Endothelial cell of umbilical vein (primary cell): Measurements from ENCODE around the gene NANOGP8. TPM values are rescaled to one million over a fixed set of nuclear protein-coding genes. Genes with fewer than 3 reads are reported as not detected.

Experiments used
- BruUV-seq: library from RNA; stranded (reverse); fragments of 400-500 nt; replicated peaks from 2 replicates; lab custom pipeline; 2021; lab: Mats Ljungman, UMichigan
- CTCF ChIA-PET: fragments of 300-600, 350-600 bp; sonication (Branson Sonifier 250); formaldehyde crosslinking; loops from one replicate; lab custom pipeline; 2021; ENCODE audit warnings: antibody characterized with exemption, inconsistent platforms; lab: Charles Lee
- POLR2A ChIA-PET: fragments of 300-600, 350-600 bp; sonication (Branson Sonifier 250); formaldehyde crosslinking; loops from one replicate; lab custom pipeline; 2021; ENCODE audit warnings: antibody characterized with exemption, inconsistent platforms; lab: Charles Lee
- DNase-seq: peaks from one replicate; pipeline ENCODE4 v3.0.0-alpha.2; 2011; ENCODE audit warnings: low read depth, low spot score
- FAIRE-seq: peaks from 2 replicates; lab custom pipeline; 2011; peaks lifted over from hg19 to GRCh38; lab: Jason Lieb, UNC
- H2AFZ ChIP-seq: 2 replicates; pipeline ENCODE4 v1.6.0; 2012; ENCODE audit warnings: low read depth, low read length, control low read depth, inconsistent platforms
- H3K27ac ChIP-seq: 2 replicates; pipeline ENCODE4 v1.5.1; 2011; ENCODE audit warnings: low read depth, mild to moderate bottlenecking, control low read depth, low read length, moderate library complexity; ENCODE audit not compliant: insufficient read depth
- H3K27me3 ChIP-seq, 2 experiments: 2 replicates each; pipeline versions ENCODE4 v1.6.0 to v1.6.1; 2011; ENCODE audit warnings: low read length in 2 of 2, mixed read lengths in 1 of 2; ENCODE audit not compliant: control insufficient read depth in 2 of 2, insufficient read depth in 2 of 2
- H3K36me3 ChIP-seq, 2 experiments: 2 replicates in 1 of 2; 3 replicates in 1 of 2; pipeline ENCODE4 v1.5.1; 2011; ENCODE audit warnings: low read length in 2 of 2, mild to moderate bottlenecking in 1 of 2, moderate library complexity in 1 of 2; ENCODE audit not compliant: control insufficient read depth in 2 of 2, insufficient read depth in 2 of 2; ENCODE audit errors: extremely low read depth in 1 of 2
- H3K4me1 ChIP-seq: 3 replicates; pipeline ENCODE4 v1.5.1; 2011; ENCODE audit warnings: mild to moderate bottlenecking, low read length; ENCODE audit not compliant: control insufficient read depth, insufficient read depth; ENCODE audit errors: extremely low read depth
- H3K4me2 ChIP-seq: 2 replicates; pipeline ENCODE4 v1.6.1; 2011; ENCODE audit warnings: low read length, control low read depth, mixed read lengths; ENCODE audit not compliant: insufficient read depth
- H3K4me3 ChIP-seq, 3 experiments: fragments of 200-600 bp in 1 of 3; sonication (generic), shearing (Covaris generic) in 1 of 3; replicated peaks in 1 of 3; 2 replicates each; pipeline ENCODE4 v1.5.1; 2011 to 2016; ENCODE audit warnings: control low read depth in 3 of 3, low read length in 3 of 3, mild to moderate bottlenecking in 2 of 3, inconsistent platforms in 1 of 3, low read depth in 1 of 3, moderate library complexity in 1 of 3; ENCODE audit not compliant: insufficient read depth in 1 of 3
- H3K79me2 ChIP-seq: 2 replicates; pipeline ENCODE4 v1.6.0; 2012; ENCODE audit warnings: low read length, inconsistent platforms; ENCODE audit not compliant: control insufficient read depth, insufficient read depth
- H3K9ac ChIP-seq: replicated peaks from 2 replicates; pipeline ENCODE3; 2011; ENCODE audit warnings: low read length, control low read depth; ENCODE audit not compliant: insufficient read depth; ENCODE audit errors: extremely low read depth
- H3K9me1 ChIP-seq: replicated peaks from 3 replicates; pipeline ENCODE4 v1.6.0; 2011; ENCODE audit warnings: mild to moderate bottlenecking, low read length; ENCODE audit not compliant: control insufficient read depth, insufficient read depth; ENCODE audit errors: extremely low read depth
- H3K9me3 ChIP-seq: replicated peaks from 2 replicates; pipeline ENCODE4 v1.5.1; 2012; ENCODE audit warnings: low read length, inconsistent platforms; ENCODE audit not compliant: control insufficient read depth, insufficient read depth
- H4K20me1 ChIP-seq: replicated peaks from 2 replicates; pipeline ENCODE3; 2011; ENCODE audit warnings: mild to moderate bottlenecking, low read length; ENCODE audit not compliant: control insufficient read depth, insufficient read depth; ENCODE audit errors: extremely low read depth
- EZH2 ChIP-seq: IDR thresholded peaks from 2 replicates; pipeline ENCODE4 v1.6.1; 2012; ENCODE audit warnings: borderline replicate concordance, low read depth, mild to moderate bottlenecking, moderate library complexity, low read length, inconsistent platforms; ENCODE audit not compliant: severe bottlenecking
- FOS ChIP-seq: IDR thresholded peaks from 2 replicates; pipeline ENCODE4 v1.6.1; 2011; ENCODE audit warnings: mild to moderate bottlenecking, low read length, moderate library complexity, borderline replicate concordance; ENCODE audit not compliant: insufficient read depth
- GATA2 ChIP-seq: IDR thresholded peaks from 2 replicates; pipeline ENCODE4 v1.7.0; 2011; ENCODE audit warnings: low read depth, mild to moderate bottlenecking, moderate library complexity, mixed read lengths, low read length; ENCODE audit not compliant: insufficient read length, insufficient read depth
- JUN ChIP-seq: IDR thresholded peaks from 2 replicates; pipeline ENCODE4 v1.6.1; 2011; ENCODE audit warnings: borderline replicate concordance, low read depth; ENCODE audit not compliant: insufficient read length, insufficient read depth
- MYC ChIP-seq: IDR thresholded peaks from one replicate; pipeline ENCODE4 v1.6.1; 2011; ENCODE audit warnings: mild to moderate bottlenecking, low read depth, low read length
- POLR2A ChIP-seq: IDR thresholded peaks from 2 replicates; pipeline ENCODE4 v1.6.1; 2012; ENCODE audit warnings: low read depth, mild to moderate bottlenecking, control low read depth, low read length
- POLR2AphosphoS5 ChIP-seq: IDR thresholded peaks from 2 replicates; pipeline ENCODE4 v1.6.1; 2012; ENCODE audit warnings: low read depth, mild to moderate bottlenecking, control low read depth, low read length, moderate library complexity; ENCODE audit not compliant: insufficient read depth
- dilution Hi-C: fragments of 300-500 bp; cut with MboI; formaldehyde crosslinking; loops from one replicate; pipeline ENCODE4 v1.15.0; 2019; ENCODE audit warnings: low sequenced_read_pairs; ENCODE audit not compliant: extremely low pct_ligation_motif_present
- intact Hi-C: fragments of 100-400 bp; cut with micrococcal nuclease; formaldehyde crosslinking; loops from one replicate; pipeline ENCODE4 v1.10.0; 2022
- polyA plus RNA-seq, 4 experiments: library from polyadenylated mRNA; depleted of rRNA in 3 of 4; stranded (reverse) in 3 of 4; unstranded in 1 of 4; fragments of >200 nt; gene quantifications; 2 replicates each; pipeline versions ENCODE4 v1.2.1 to v1.2.3, GENCODE V29; 2011 to 2012; ENCODE audit warnings: missing spikeins in 1 of 4
- total RNA-seq: library from RNA; stranded (reverse); gene quantifications from 2 replicates; pipeline ENCODE4 v1.2.3, GENCODE V29; 2021
- TF ChIP-seq, protein P1 (sequence below): IDR thresholded peaks from 2 replicates; pipeline ENCODE4 v1.6.1; 2011; ENCODE audit not compliant: insufficient read depth, insufficient read length
- TF ChIP-seq, protein P2 (sequence below), 2 donors: IDR thresholded peaks; 1 replicate in 1 of 2; 2 replicates in 1 of 2; pipeline ENCODE4 v1.5.1; 2011; ENCODE audit warnings: low read length in 2 of 2, mild to moderate bottlenecking in 2 of 2, moderate library complexity in 2 of 2, control low read depth in 1 of 2, inconsistent platforms in 1 of 2, low read depth in 1 of 2; ENCODE audit not compliant: insufficient read depth in 1 of 2; ENCODE audit errors: extremely low read depth in 1 of 2

Gene NANOGP8
- total and polyA plus RNA-seq, 2 donors (not counting 3 experiments of a cell fraction or from before 2014, with no cell fraction given), result not detected

DNA sequence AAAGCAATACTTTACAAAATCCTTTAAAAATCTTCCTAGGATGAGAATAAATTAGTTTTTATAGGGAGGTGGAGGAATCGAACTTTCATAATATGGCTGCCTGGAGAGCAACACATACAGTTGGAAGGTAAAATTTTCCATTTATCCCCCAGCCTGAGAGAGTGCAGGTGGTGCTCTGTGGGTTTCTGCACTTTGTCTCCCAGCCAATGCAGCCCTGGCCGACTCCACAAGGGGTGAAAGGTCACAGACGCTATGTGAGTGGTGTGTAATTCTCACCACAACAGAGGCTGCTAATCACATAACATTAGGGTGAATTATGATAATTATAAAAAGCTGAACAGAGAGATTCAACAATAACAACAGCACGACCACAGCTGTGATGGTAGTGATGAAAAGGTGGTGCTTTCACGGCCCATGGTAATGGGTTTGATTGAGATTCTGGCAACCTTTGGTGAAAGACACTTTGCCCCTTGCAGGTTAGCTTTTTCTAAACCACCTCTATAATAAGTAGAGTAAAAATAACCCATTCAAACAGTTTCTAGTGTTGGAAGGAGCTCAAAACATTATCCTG, 30.1 kb upstream of the NANOGP8 start:
- Histone ChIP-seq H3K27ac (no peak overlapping the region), H3K36me3 (no peaks in the 10 kb centered on the region), H2AFZ (no peak overlapping the region), H3K9me3 (no peaks in the 10 kb centered on the region), H4K20me1 (no peaks in the 10 kb centered on the region), H3K79me2 (no peaks in the 10 kb centered on the region), H3K9ac (no peak overlapping the region), H3K4me2 (no peak overlapping the region), H3K4me3 (no peak overlapping the region), H3K4me1 (no peaks in the 10 kb centered on the region), H3K9me1 (no peaks in the 10 kb centered on the region), H3K27me3 (peaks cover 0 to 2% of the 10 kb centered on the region in 2 experiments)
- ChIA-PET CTCF (no interaction called here), POLR2A (no interaction called here)
- no TSS peak for BruUV-seq
- DNase-seq (no peak), FAIRE-seq (no peak)
- TF ChIP-seq JUN (no peak), EZH2 (no peak)
- intact Hi-C loops, result no loop called here
- dilution Hi-C loops, result no loop called here

DNA sequence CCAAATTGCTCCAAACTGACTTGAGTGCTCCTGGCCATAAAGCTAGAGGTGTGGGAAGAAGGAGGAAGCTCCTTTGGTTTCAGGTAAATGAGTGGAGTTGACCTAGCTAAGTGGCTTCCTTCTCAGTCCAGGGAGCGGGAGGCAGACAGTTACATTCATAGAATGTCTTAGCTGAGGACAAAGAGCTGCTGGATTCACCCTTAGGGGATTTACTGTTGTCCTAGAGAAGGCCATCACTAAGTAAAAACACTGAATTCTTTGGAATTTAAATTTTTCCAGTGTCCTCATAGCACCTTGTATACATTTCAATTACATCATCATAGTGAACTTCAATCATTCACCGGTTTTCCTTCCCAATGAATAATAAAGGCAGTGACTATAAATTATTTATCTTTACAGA, 27.3 kb upstream of the NANOGP8 start:
- H2AFZ ChIP-seq, result no peak overlapping the region
- FAIRE-seq, result no peak
- intact Hi-C loops (no loop called here), dilution Hi-C loops (no loop called here)
- no peak overlapping the region for H3K4me2 ChIP-seq
- TF ChIP-seq JUN (no peak), POLR2AphosphoS5 (no peak), MYC (no peak), POLR2A (no peak), FOS (no peak), EZH2 (no peak), GATA2 (no peak)
- TF ChIP-seq, protein P1, sequence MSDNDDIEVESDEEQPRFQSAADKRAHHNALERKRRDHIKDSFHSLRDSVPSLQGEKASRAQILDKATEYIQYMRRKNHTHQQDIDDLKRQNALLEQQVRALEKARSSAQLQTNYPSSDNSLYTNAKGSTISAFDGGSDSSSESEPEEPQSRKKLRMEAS, result no peak
- TF ChIP-seq, protein P2, sequence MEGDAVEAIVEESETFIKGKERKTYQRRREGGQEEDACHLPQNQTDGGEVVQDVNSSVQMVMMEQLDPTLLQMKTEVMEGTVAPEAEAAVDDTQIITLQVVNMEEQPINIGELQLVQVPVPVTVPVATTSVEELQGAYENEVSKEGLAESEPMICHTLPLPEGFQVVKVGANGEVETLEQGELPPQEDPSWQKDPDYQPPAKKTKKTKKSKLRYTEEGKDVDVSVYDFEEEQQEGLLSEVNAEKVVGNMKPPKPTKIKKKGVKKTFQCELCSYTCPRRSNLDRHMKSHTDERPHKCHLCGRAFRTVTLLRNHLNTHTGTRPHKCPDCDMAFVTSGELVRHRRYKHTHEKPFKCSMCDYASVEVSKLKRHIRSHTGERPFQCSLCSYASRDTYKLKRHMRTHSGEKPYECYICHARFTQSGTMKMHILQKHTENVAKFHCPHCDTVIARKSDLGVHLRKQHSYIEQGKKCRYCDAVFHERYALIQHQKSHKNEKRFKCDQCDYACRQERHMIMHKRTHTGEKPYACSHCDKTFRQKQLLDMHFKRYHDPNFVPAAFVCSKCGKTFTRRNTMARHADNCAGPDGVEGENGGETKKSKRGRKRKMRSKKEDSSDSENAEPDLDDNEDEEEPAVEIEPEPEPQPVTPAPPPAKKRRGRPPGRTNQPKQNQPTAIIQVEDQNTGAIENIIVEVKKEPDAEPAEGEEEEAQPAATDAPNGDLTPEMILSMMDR (IDR thresholded peaks at IDR 0.05; ENCODE audit: extremely low read depth in 1 of 2, insufficient read depth in 1 of 2, low read depth in 1 of 2, low read length in 2 of 2), result no peak
- H3K9me1 ChIP-seq, result no peaks in the 10 kb centered on the region
- no peaks in the 10 kb centered on the region for H3K4me1 ChIP-seq
- H4K20me1 ChIP-seq, result no peaks in the 10 kb centered on the region
- ChIA-PET POLR2A (no interaction called here), CTCF (interaction anchor here (1.2 kb wide), 1 partner anchor 25 kb away, joined by 3 read pairs; no protein-coding TSS in a partner anchor)
- no peak for DNase-seq
- no TSS peak for BruUV-seq
- no peak overlapping the region for H3K4me3 ChIP-seq
- H3K27me3 ChIP-seq, result peaks cover 0 to 2% of the 10 kb centered on the region in 2 experiments
- H3K79me2 ChIP-seq, result no peaks in the 10 kb centered on the region
- H3K9me3 ChIP-seq, result no peaks in the 10 kb centered on the region
- no peak overlapping the region for H3K27ac ChIP-seq
- no peaks in the 10 kb centered on the region for H3K36me3 ChIP-seq
- no peak overlapping the region for H3K9ac ChIP-seq
